HepG2 (cell line): ENCODE data around the gene LY6G5B. TPM values are rescaled to one million over a fixed set of nuclear protein-coding genes. Genes with fewer than 3 reads are reported as not detected.

Source experiments
- ZMYM4 ChIP-seq: sonication (generic); formaldehyde crosslinking; IDR thresholded peaks from 2 replicates; pipeline ENCODE4 v1.8.1; 2023; ENCODE audit warnings: mild to moderate bottlenecking, missing genetic modification reagents
- ZNF772 ChIP-seq: sonication (generic); formaldehyde crosslinking; IDR thresholded peaks from 2 replicates; pipeline ENCODE4 v1.5.0; 2020; ENCODE audit warnings: mild to moderate bottlenecking, missing genetic modification reagents
- ZNF782 ChIP-seq: sonication (generic); formaldehyde crosslinking; IDR thresholded peaks from 2 replicates; pipeline ENCODE4 v1.4.0; 2020; ENCODE audit warnings: missing genetic modification reagents, mild to moderate bottlenecking, borderline replicate concordance
- polyA plus RNA-seq, 8 experiments: library from polyadenylated mRNA; depleted of rRNA in 3 of 8; stranded (reverse) in 7 of 8; unstranded in 1 of 8; fragments of >200 nt; fragmentation: Illumina TruSeq in 4 of 8; extraction: Trizol in 4 of 8; gene quantifications; 2 replicates each; pipeline versions ENCODE4 v1.2.1 to v1.2.3, GENCODE V29; 2011 to 2016; ENCODE audit warnings: low read depth in 4 of 8, missing spikeins in 1 of 8, mixed read lengths in 1 of 8; ENCODE audit not compliant: insufficient read depth in 1 of 8
- total RNA-seq, 5 experiments: library from RNA; depleted of rRNA; stranded (reverse); fragments of >200 nt; fragmentation: Illumina TruSeq; extraction: Trizol; gene quantifications; 2 replicates each; pipeline ENCODE4 v1.2.3, GENCODE V29; 2016; ENCODE audit warnings: low read depth in 1 of 5
- TF ChIP-seq, protein P1 (sequence below): sonication (generic); formaldehyde crosslinking; IDR thresholded peaks from 2 replicates; pipeline ENCODE4 v1.4.0; 2020; ENCODE audit warnings: missing genetic modification reagents
- TF ChIP-seq, protein P2 (sequence below): sonication (generic); formaldehyde crosslinking; IDR thresholded peaks from 2 replicates; pipeline ENCODE4 v1.9.0; 2021; ENCODE audit warnings: missing genetic modification reagents, mild to moderate bottlenecking, borderline replicate concordance
- TF ChIP-seq, protein P3 (sequence below): sonication (generic); formaldehyde crosslinking; IDR thresholded peaks from 2 replicates; pipeline ENCODE4 v1.4.0; 2020; ENCODE audit warnings: missing genetic modification reagents, borderline replicate concordance
- TF ChIP-seq, protein P4 (sequence below): sonication (generic); formaldehyde crosslinking; IDR thresholded peaks from 2 replicates; pipeline ENCODE4 v1.4.0; 2020; ENCODE audit warnings: missing genetic modification reagents

Gene LY6G5B
- total and polyA plus RNA-seq, 2 of the 13 experiments (the other 11 are each of a cell fraction or from before 2014, with no cell fraction given) = 7.8 to 15.7 TPM

DNA sequence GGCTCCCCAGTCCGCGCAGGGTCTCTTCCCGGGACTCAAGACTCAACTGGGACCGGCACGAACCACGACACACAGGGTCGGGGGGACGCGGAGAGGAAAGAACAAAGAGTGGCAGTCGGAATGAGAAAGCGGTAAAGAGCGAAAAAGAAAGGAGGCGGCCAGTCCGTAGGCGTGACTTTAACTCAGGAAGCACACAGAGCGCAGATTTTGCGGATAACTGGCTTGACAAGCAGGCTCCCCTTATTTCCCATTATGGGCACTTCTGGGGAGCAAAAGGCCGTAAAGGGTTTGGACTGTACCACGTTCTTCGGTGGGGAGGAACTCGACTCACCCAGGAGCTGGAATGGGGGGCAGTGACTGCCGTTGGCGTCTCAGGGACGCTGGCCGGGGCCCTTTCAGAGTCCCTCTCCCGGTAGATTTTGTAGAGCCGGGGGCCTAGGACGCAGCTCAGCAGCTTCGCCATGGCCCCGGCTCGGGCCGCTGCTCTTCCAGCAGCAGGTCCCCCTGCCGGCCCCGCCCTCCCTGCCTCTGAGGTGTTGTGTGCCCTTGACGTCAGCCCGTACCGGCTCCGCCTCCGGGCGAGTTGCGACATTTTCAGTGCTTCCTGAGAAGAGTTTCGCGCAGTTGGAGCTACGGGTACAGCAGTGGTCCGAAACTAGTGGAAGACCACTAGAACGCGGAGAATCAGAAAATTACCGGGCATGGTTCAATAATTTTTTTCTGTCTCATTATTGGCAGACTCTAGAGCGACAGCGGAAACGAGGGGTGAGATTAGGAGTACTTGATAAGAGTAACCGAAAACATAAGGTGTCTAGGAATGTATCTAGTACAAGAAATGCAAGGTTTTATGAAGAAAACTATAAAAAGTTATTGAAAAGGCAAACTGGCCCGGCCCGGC is 33.3 kb downstream of the LY6G5B start, which contains the start of gene ABHD16A (continued):
- TF ChIP-seq, protein P1, sequence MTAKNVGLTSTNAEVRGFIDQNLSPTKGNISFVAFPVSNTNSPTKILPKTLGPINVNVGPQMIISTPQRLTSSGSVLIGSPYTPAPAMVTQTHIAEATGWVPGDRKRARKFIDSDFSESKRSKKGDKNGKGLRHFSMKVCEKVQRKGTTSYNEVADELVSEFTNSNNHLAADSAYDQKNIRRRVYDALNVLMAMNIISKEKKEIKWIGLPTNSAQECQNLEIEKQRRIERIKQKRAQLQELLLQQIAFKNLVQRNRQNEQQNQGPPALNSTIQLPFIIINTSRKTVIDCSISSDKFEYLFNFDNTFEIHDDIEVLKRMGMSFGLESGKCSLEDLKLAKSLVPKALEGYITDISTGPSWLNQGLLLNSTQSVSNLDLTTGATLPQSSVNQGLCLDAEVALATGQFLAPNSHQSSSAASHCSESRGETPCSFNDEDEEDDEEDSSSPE = peak; percentile 67
- TF ChIP-seq ZNF772 (CRISPR knock-in tag) (peak; percentile 51; the same call in 1 of the 2 replicates), ZNF782 (CRISPR knock-in tag) (no peak; the same call in 1 of the 2 replicates), ZMYM4 (peak; percentile 92)
- TF ChIP-seq, protein P2, sequence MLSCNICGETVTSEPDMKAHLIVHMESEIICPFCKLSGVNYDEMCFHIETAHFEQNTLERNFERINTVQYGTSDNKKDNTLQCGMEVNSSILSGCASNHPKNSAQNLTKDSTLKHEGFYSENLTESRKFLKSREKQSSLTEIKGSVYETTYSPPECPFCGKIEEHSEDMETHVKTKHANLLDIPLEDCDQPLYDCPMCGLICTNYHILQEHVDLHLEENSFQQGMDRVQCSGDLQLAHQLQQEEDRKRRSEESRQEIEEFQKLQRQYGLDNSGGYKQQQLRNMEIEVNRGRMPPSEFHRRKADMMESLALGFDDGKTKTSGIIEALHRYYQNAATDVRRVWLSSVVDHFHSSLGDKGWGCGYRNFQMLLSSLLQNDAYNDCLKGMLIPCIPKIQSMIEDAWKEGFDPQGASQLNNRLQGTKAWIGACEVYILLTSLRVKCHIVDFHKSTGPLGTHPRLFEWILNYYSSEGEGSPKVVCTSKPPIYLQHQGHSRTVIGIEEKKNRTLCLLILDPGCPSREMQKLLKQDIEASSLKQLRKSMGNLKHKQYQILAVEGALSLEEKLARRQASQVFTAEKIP (CRISPR knock-in tag) = no peak
- TF ChIP-seq, protein P3, sequence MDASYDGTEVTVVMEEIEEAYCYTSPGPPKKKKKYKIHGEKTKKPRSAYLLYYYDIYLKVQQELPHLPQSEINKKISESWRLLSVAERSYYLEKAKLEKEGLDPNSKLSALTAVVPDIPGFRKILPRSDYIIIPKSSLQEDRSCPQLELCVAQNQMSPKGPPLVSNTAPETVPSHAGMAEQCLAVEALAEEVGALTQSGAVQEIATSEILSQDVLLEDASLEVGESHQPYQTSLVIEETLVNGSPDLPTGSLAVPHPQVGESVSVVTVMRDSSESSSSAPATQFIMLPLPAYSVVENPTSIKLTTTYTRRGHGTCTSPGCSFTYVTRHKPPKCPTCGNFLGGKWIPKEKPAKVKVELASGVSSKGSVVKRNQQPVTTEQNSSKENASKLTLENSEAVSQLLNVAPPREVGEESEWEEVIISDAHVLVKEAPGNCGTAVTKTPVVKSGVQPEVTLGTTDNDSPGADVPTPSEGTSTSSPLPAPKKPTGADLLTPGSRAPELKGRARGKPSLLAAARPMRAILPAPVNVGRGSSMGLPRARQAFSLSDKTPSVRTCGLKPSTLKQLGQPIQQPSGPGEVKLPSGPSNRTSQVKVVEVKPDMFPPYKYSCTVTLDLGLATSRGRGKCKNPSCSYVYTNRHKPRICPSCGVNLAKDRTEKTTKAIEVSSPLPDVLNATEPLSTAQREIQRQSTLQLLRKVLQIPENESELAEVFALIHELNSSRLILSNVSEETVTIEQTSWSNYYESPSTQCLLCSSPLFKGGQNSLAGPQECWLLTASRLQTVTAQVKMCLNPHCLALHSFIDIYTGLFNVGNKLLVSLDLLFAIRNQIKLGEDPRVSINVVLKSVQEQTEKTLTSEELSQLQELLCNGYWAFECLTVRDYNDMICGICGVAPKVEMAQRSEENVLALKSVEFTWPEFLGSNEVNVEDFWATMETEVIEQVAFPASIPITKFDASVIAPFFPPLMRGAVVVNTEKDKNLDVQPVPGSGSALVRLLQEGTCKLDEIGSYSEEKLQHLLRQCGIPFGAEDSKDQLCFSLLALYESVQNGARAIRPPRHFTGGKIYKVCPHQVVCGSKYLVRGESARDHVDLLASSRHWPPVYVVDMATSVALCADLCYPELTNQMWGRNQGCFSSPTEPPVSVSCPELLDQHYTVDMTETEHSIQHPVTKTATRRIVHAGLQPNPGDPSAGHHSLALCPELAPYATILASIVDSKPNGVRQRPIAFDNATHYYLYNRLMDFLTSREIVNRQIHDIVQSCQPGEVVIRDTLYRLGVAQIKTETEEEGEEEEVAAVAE (CRISPR knock-in tag) = peak; percentile 77; the same call in 1 of the 2 replicates
- TF ChIP-seq, protein P4, sequence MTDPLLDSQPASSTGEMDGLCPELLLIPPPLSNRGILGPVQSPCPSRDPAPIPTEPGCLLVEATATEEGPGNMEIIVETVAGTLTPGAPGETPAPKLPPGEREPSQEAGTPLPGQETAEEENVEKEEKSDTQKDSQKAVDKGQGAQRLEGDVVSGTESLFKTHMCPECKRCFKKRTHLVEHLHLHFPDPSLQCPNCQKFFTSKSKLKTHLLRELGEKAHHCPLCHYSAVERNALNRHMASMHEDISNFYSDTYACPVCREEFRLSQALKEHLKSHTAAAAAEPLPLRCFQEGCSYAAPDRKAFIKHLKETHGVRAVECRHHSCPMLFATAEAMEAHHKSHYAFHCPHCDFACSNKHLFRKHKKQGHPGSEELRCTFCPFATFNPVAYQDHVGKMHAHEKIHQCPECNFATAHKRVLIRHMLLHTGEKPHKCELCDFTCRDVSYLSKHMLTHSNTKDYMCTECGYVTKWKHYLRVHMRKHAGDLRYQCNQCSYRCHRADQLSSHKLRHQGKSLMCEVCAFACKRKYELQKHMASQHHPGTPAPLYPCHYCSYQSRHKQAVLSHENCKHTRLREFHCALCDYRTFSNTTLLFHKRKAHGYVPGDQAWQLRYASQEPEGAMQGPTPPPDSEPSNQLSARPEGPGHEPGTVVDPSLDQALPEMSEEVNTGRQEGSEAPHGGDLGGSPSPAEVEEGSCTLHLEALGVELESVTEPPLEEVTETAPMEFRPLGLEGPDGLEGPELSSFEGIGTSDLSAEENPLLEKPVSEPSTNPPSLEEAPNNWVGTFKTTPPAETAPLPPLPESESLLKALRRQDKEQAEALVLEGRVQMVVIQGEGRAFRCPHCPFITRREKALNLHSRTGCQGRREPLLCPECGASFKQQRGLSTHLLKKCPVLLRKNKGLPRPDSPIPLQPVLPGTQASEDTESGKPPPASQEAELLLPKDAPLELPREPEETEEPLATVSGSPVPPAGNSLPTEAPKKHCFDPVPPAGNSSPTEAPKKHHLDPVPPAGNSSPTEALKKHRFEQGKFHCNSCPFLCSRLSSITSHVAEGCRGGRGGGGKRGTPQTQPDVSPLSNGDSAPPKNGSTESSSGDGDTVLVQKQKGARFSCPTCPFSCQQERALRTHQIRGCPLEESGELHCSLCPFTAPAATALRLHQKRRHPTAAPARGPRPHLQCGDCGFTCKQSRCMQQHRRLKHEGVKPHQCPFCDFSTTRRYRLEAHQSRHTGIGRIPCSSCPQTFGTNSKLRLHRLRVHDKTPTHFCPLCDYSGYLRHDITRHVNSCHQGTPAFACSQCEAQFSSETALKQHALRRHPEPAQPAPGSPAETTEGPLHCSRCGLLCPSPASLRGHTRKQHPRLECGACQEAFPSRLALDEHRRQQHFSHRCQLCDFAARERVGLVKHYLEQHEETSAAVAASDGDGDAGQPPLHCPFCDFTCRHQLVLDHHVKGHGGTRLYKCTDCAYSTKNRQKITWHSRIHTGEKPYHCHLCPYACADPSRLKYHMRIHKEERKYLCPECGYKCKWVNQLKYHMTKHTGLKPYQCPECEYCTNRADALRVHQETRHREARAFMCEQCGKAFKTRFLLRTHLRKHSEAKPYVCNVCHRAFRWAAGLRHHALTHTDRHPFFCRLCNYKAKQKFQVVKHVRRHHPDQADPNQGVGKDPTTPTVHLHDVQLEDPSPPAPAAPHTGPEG (CRISPR knock-in tag) = 0 out of 2 replicates have a peak, but pooled peaks have one; percentile 56
